H9 (cell line): ENCODE measurements around the gene NPHS2. TPM values are rescaled to one million over a fixed set of nuclear protein-coding genes. Genes with fewer than 3 reads are reported as not detected.

ENCODE experiments used
- DNase-seq: peaks from one replicate; pipeline ENCODE4 v3.0.0-alpha.2; 2017
- H2AFZ ChIP-seq: one replicate; pipeline ENCODE4 v1.6.1; 2013; ENCODE audit warnings: mild to moderate bottlenecking, low read length, control low read depth, moderate library complexity
- H2AK5ac ChIP-seq: 2 replicates; pipeline ENCODE4 v1.6.1; 2013; ENCODE audit warnings: low read length, control low read depth, mixed read lengths; ENCODE audit not compliant: insufficient read length
- H2BK120ac ChIP-seq: one replicate; pipeline ENCODE4 v1.6.1; 2013; ENCODE audit warnings: low read depth, mild to moderate bottlenecking, low read length, control low read depth, inconsistent platforms; ENCODE audit not compliant: poor library complexity, severe bottlenecking
- H2BK12ac ChIP-seq: 2 replicates; pipeline ENCODE4 v1.6.1; 2013; ENCODE audit warnings: low read length, control low read depth, mixed read lengths, low read depth; ENCODE audit not compliant: insufficient read length
- H2BK15ac ChIP-seq: 2 replicates; pipeline ENCODE4 v1.6.1; 2013; ENCODE audit warnings: low read depth, low read length, control low read depth
- H2BK20ac ChIP-seq: one replicate; pipeline ENCODE4 v1.6.1; 2013; ENCODE audit warnings: low read depth, mild to moderate bottlenecking, low read length, control low read depth, inconsistent platforms; ENCODE audit not compliant: poor library complexity, severe bottlenecking
- H2BK5ac ChIP-seq: 2 replicates; pipeline ENCODE4 v1.6.1; 2013; ENCODE audit warnings: low read length, control low read depth, mixed read lengths; ENCODE audit not compliant: insufficient read length
- H3K14ac ChIP-seq: 2 replicates; pipeline ENCODE4 v1.6.1; 2013; ENCODE audit warnings: low read length, control low read depth; ENCODE audit not compliant: insufficient read depth
- H3K18ac ChIP-seq: 2 replicates; pipeline ENCODE4 v1.6.1; 2013; ENCODE audit warnings: low read depth, mild to moderate bottlenecking, mixed read lengths, low read length, control low read depth; ENCODE audit not compliant: insufficient read length
- H3K23ac ChIP-seq: 2 replicates; pipeline ENCODE4 v1.6.1; 2013; ENCODE audit warnings: low read length, control low read depth, mixed read lengths, low read depth; ENCODE audit not compliant: insufficient read length
- H3K23me2 ChIP-seq: 2 replicates; pipeline ENCODE4 v1.6.1; 2013; ENCODE audit warnings: low read depth, mild to moderate bottlenecking, mixed read lengths, low read length, control low read depth; ENCODE audit not compliant: insufficient read length, poor library complexity, severe bottlenecking
- H3K27ac ChIP-seq: 2 replicates; pipeline ENCODE4 v1.5.1; 2013; ENCODE audit warnings: low read length, control low read depth, mixed read lengths, low read depth; ENCODE audit not compliant: insufficient read length
- H3K27me3 ChIP-seq: 2 replicates; pipeline ENCODE4 v1.6.1; 2013; ENCODE audit warnings: low read length, control low read depth, inconsistent platforms; ENCODE audit not compliant: insufficient read depth
- H3K4ac ChIP-seq: 2 replicates; pipeline ENCODE4 v1.6.1; 2013; ENCODE audit warnings: low read depth, mild to moderate bottlenecking, control low read depth, inconsistent platforms, low read length, moderate library complexity
- H3K4me1 ChIP-seq: 2 replicates; pipeline ENCODE4 v1.6.1; 2013; ENCODE audit warnings: low read length, control low read depth, inconsistent platforms; ENCODE audit not compliant: insufficient read depth
- H3K4me2 ChIP-seq: 2 replicates; pipeline ENCODE4 v1.6.1; 2013; ENCODE audit warnings: low read length, control low read depth, mixed read lengths; ENCODE audit not compliant: insufficient read length, insufficient read depth
- H3K56ac ChIP-seq: 2 replicates; pipeline ENCODE4 v1.6.1; 2013; ENCODE audit warnings: low read depth, mild to moderate bottlenecking, mixed read lengths, low read length, control low read depth; ENCODE audit not compliant: insufficient read length
- H3K79me1 ChIP-seq: 2 replicates; pipeline ENCODE4 v1.6.1; 2013; ENCODE audit warnings: low read depth, mild to moderate bottlenecking, moderate library complexity, low read length, control low read depth, inconsistent platforms; ENCODE audit not compliant: insufficient read depth, poor library complexity, severe bottlenecking
- H3K79me2 ChIP-seq: 2 replicates; pipeline ENCODE4 v1.6.1; 2013; ENCODE audit warnings: low read length, control low read depth, inconsistent platforms; ENCODE audit not compliant: insufficient read depth
- H3K9ac ChIP-seq: 2 replicates; pipeline ENCODE4 v1.6.1; 2013; ENCODE audit warnings: low read length, control low read depth, mixed read lengths; ENCODE audit not compliant: insufficient read length; ENCODE audit errors: extremely low read depth
- H3K9me3 ChIP-seq: one replicate; pipeline ENCODE4 v1.6.1; 2013; ENCODE audit warnings: low read depth, low read length, inconsistent platforms; ENCODE audit not compliant: control insufficient read depth
- H3T11ph ChIP-seq: one replicate; pipeline ENCODE4 v1.6.1; 2013; ENCODE audit warnings: mild to moderate bottlenecking, low read length, control low read depth, inconsistent platforms
- H4K20me1 ChIP-seq: one replicate; pipeline ENCODE4 v1.6.1; 2013; ENCODE audit not compliant: control insufficient read depth, insufficient read length, insufficient read depth
- H4K5ac ChIP-seq: 2 replicates; pipeline ENCODE4 v1.6.1; 2013; ENCODE audit warnings: low read depth, mild to moderate bottlenecking, mixed read lengths, low read length, control low read depth; ENCODE audit not compliant: insufficient read length
- H4K8ac ChIP-seq: replicated peaks from 2 replicates; pipeline ENCODE4 v1.6.1; 2013; ENCODE audit warnings: low read length, control low read depth, mixed read lengths, low read depth; ENCODE audit not compliant: insufficient read length
- H4K91ac ChIP-seq: 2 replicates; pipeline ENCODE4 v1.6.1; 2013; ENCODE audit warnings: low read depth, mild to moderate bottlenecking, moderate library complexity, mixed read lengths, low read length, control low read depth; ENCODE audit not compliant: insufficient read length
- H3K27ac Mint-ChIP-seq, 3 experiments: 2 replicates in 2 of 3; 3 replicates in 1 of 3; pipeline ENCODE4 v1.8.0; 2020 to 2021; ENCODE audit warnings: mixed read lengths in 3 of 3, mild to moderate bottlenecking in 1 of 3, moderate library complexity in 1 of 3
- H3K27me3 Mint-ChIP-seq: 2 replicates; pipeline ENCODE4 v1.8.0; 2021; ENCODE audit warnings: low read depth, mild to moderate bottlenecking, moderate library complexity, mixed read lengths
- H3K36me3 Mint-ChIP-seq, 3 experiments: 2 replicates in 2 of 3; 3 replicates in 1 of 3; pipeline ENCODE4 v1.8.0; 2020 to 2021; ENCODE audit warnings: low read depth in 3 of 3, mixed read lengths in 3 of 3; ENCODE audit not compliant: insufficient read depth in 1 of 3
- H3K4me1 Mint-ChIP-seq, 2 experiments: 2 replicates each; pipeline ENCODE4 v1.8.0; 2020; ENCODE audit warnings: mixed read lengths in 2 of 2
- H3K4me3 Mint-ChIP-seq, 2 experiments: 2 replicates in 1 of 2; 3 replicates in 1 of 2; pipeline ENCODE4 v1.8.0; 2020 to 2021; ENCODE audit warnings: mild to moderate bottlenecking in 2 of 2, mixed read lengths in 2 of 2, moderate library complexity in 1 of 2
- H3K9me3 Mint-ChIP-seq, 2 experiments: 2 replicates in 1 of 2; 3 replicates in 1 of 2; pipeline ENCODE4 v1.8.0; 2020; ENCODE audit warnings: mild to moderate bottlenecking in 2 of 2, mixed read lengths in 2 of 2, moderate library complexity in 1 of 2
- WGBS: extraction: QIAGEN DNeasy Blood & Tissue Kit; methylation state at CpG from one replicate; pipeline ENCODE4 v1.1.7; 2013; ENCODE audit warnings: missing lambda C conversion rate, low lambda C conversion rate, mixed read lengths; ENCODE audit not compliant: insufficient read length; ENCODE audit errors: extremely low coverage; 5-methylcytosine and 5-hydroxymethylcytosine counted together
- total RNA-seq: library from RNA; stranded (reverse); gene quantifications from 2 replicates; pipeline ENCODE4 v1.2.1, GENCODE V29; 2021
- TF ChIP-seq, protein P1 (sequence below): fragments of 200-600 bp; sonication (generic); conservative IDR thresholded peaks from 3 replicates; pipeline ENCODE4 v1.8.0; 2021; ENCODE audit warnings: antibody characterized with exemption, mild to moderate bottlenecking

Gene NPHS2
- total RNA-seq, 1 experiment from 2014 or later, result not detected

DNA sequence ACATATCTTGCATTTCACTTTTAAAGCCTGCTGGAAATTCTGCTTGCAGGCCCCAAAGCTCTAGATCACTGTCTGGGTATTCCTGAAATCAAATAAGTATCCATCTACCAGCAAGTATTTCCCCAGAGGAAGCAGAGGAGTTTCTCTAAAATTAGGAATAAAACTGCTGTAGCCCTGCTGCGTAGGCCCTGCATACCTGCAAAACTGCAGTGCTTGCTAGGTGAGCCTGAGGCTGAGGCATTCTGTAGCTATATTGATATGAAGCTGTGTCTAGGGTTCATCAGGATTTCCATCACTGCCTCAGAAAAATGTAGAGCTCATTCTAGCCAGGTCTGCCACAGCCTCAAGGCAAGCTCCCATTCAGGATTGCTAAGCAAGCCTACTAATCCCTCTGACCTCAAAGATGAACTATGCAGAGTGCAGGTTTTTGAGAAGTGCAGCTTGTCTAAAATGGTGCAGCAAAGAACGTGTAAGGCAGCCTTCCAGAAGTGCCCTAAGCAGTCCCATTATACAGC is 28.7 kb downstream of the NPHS2 start:
- no peaks in the 10 kb centered on the region for H3K27me3 ChIP-seq
- H3K23ac ChIP-seq, result no peak overlapping the region
- H3K27ac ChIP-seq, result no peak overlapping the region
- no peak overlapping the region for H2AK5ac ChIP-seq
- no peak overlapping the region for H2BK120ac ChIP-seq
- H3T11ph ChIP-seq, result no peak overlapping the region
- Mint-ChIP-seq H3K4me3 (no peak overlapping the region), H3K4me1 (peaks cover 6 to 8% of the 10 kb centered on the region in 2 experiments), H3K27ac (no peak overlapping the region), H3K36me3 (peaks cover 0 to 2% (median 0%) of the 10 kb centered on the region in 3 experiments; a peak in 3 of 7 replicates), H3K27me3 (no peaks in the 10 kb centered on the region; the same call in none of the 2 replicates), H3K9me3 (peaks cover 0 to 2% of the 10 kb centered on the region in 2 experiments; a peak in 2 of 5 replicates)
- H2BK15ac ChIP-seq, result no peak overlapping the region
- WGBS, result no CpG with 5 or more reads among the region's 2 CpGs
- no peak overlapping the region for H3K56ac ChIP-seq
- no peak overlapping the region for H4K8ac ChIP-seq
- H3K18ac ChIP-seq, result no peak overlapping the region
- DNase-seq, result no peak
- H4K91ac ChIP-seq, result no peak overlapping the region
- H2BK20ac ChIP-seq, result no peak overlapping the region
- H3K4me1 ChIP-seq, result no peaks in the 10 kb centered on the region
- H3K14ac ChIP-seq, result no peak overlapping the region
- no peaks in the 10 kb centered on the region for H3K79me2 ChIP-seq
- no peaks in the 10 kb centered on the region for H4K20me1 ChIP-seq
- no peak overlapping the region for H3K9ac ChIP-seq
- H3K79me1 ChIP-seq, result no peaks in the 10 kb centered on the region
- H3K4me2 ChIP-seq, result no peak overlapping the region
- no peaks in the 10 kb centered on the region for H3K23me2 ChIP-seq
- no peaks in the 10 kb centered on the region for H3K9me3 ChIP-seq
- TF ChIP-seq, protein P1, sequence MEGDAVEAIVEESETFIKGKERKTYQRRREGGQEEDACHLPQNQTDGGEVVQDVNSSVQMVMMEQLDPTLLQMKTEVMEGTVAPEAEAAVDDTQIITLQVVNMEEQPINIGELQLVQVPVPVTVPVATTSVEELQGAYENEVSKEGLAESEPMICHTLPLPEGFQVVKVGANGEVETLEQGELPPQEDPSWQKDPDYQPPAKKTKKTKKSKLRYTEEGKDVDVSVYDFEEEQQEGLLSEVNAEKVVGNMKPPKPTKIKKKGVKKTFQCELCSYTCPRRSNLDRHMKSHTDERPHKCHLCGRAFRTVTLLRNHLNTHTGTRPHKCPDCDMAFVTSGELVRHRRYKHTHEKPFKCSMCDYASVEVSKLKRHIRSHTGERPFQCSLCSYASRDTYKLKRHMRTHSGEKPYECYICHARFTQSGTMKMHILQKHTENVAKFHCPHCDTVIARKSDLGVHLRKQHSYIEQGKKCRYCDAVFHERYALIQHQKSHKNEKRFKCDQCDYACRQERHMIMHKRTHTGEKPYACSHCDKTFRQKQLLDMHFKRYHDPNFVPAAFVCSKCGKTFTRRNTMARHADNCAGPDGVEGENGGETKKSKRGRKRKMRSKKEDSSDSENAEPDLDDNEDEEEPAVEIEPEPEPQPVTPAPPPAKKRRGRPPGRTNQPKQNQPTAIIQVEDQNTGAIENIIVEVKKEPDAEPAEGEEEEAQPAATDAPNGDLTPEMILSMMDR, result no peak
- H3K4ac ChIP-seq, result no peak overlapping the region
- H2BK12ac ChIP-seq, result no peak overlapping the region
- H4K5ac ChIP-seq, result no peak overlapping the region
- no peak overlapping the region for H2BK5ac ChIP-seq
- H2AFZ ChIP-seq, result no peak overlapping the region
